Esophagus muscularis mucosa (tissue), 4 donors: Measurements from ENCODE around the gene CAPG. TPM values are rescaled to one million over a fixed set of nuclear protein-coding genes. Genes with fewer than 3 reads are reported as not detected.
"Not testable (repeated sequence)": the region's sequence is repeated elsewhere in the genome, so short reads cannot be mapped to it uniquely, and the experiment has no call there.

ENCODE experiments used
- DNase-seq: peaks from one replicate; pipeline ENCODE4 v3.0.0-alpha.2; 2017; ENCODE audit errors: extremely low spot score
- H3K27ac ChIP-seq, 4 donors: fragments of 200-600 bp; sonication (generic); replicated peaks in 1 of 4; 1 replicate in 3 of 4; 2 replicates in 1 of 4; pipeline ENCODE4 v1.5.1; 2016 to 2019; ENCODE audit warnings: mild to moderate bottlenecking in 1 of 4
- H3K27me3 ChIP-seq, 4 donors: fragments of 200-600 bp; sonication (generic); one replicate each; pipeline versions ENCODE4 v1.5.1 to v1.6.0; 2016 to 2019
- H3K36me3 ChIP-seq, 4 donors: fragments of 200-600 bp; sonication (generic); one replicate each; pipeline ENCODE4 v1.5.1; 2016 to 2019
- H3K4me1 ChIP-seq, 4 donors: fragments of 200-600 bp; sonication (generic); one replicate each; pipeline ENCODE4 v1.5.1; 2016 to 2019
- H3K4me3 ChIP-seq, 4 donors: fragments of 200-600 bp; sonication (generic); 1 replicate in 2 of 4; 2 replicates in 2 of 4; pipeline ENCODE4 v1.5.1; 2016 to 2019; ENCODE audit warnings: mild to moderate bottlenecking in 4 of 4, moderate library complexity in 1 of 4
- H3K9me3 ChIP-seq, 4 donors: fragments of 200-600 bp; sonication (generic); 1 replicate in 3 of 4; 2 replicates in 1 of 4; pipeline ENCODE4 v1.5.1; 2016 to 2019
- EP300 ChIP-seq: sonication (generic); formaldehyde crosslinking; IDR thresholded peaks from one replicate; pipeline ENCODE4 v1.6.1; 2017; ENCODE audit warnings: antibody characterized with exemption
- POLR2A ChIP-seq: fragments of 450-650 bp; IDR thresholded peaks from one replicate; pipeline ENCODE4 v1.6.1; 2017; ENCODE audit warnings: antibody characterized with exemption, moderate library complexity, mild to moderate bottlenecking, low read depth
- POLR2AphosphoS5 ChIP-seq, 2 donors: sonication (generic); formaldehyde crosslinking; IDR thresholded peaks; one replicate each; pipeline ENCODE4 v1.6.1; 2017; ENCODE audit warnings: antibody characterized with exemption in 2 of 2
- WGBS: methylation state at CpG from one replicate; pipeline ENCODE4 v1.1.5; 2018; 5-methylcytosine and 5-hydroxymethylcytosine counted together
- intact Hi-C: fragments of 100-400 bp; cut with DNase I; formaldehyde crosslinking; loops from one replicate; pipeline ENCODE4 v1.15.1; 2023
- total RNA-seq, 4 donors: library from RNA; depleted of rRNA; stranded (reverse); fragments of >200 nt; gene quantifications; one replicate each; pipeline versions ENCODE4 v1.1.0 to v1.2.1, GENCODE V29; 2016
- TF ChIP-seq, protein P1 (sequence below), 3 experiments: fragments of 200-600 bp in 2 of 3; fragments of 450-650 bp in 1 of 3; sonication (generic) in 2 of 3; IDR thresholded peaks; one replicate each; pipeline ENCODE4 v1.5.1; 2017 to 2019; ENCODE audit warnings: antibody characterized with exemption in 3 of 3, mild to moderate bottlenecking in 2 of 3, moderate library complexity in 1 of 3

Gene CAPG
- total RNA-seq, 4 donors from 2014 or later = 22.8 to 73.6 (median 30.8) TPM

- intact Hi-C loops = no loop called here
- no peaks in the 10 kb centered on the region for H3K27me3 ChIP-seq
- TF ChIP-seq POLR2AphosphoS5 (IDR thresholded peaks at IDR 0.05) (no peak), POLR2A (no peak), EP300 (no peak)
- TF ChIP-seq, protein P1, sequence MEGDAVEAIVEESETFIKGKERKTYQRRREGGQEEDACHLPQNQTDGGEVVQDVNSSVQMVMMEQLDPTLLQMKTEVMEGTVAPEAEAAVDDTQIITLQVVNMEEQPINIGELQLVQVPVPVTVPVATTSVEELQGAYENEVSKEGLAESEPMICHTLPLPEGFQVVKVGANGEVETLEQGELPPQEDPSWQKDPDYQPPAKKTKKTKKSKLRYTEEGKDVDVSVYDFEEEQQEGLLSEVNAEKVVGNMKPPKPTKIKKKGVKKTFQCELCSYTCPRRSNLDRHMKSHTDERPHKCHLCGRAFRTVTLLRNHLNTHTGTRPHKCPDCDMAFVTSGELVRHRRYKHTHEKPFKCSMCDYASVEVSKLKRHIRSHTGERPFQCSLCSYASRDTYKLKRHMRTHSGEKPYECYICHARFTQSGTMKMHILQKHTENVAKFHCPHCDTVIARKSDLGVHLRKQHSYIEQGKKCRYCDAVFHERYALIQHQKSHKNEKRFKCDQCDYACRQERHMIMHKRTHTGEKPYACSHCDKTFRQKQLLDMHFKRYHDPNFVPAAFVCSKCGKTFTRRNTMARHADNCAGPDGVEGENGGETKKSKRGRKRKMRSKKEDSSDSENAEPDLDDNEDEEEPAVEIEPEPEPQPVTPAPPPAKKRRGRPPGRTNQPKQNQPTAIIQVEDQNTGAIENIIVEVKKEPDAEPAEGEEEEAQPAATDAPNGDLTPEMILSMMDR (IDR thresholded peaks at IDR 0.05) = no peak
- no peaks in the 10 kb centered on the region for H3K4me1 ChIP-seq
- peaks cover 8 to 85% (median 40%) of the 10 kb centered on the region in 4 donors for H3K36me3 ChIP-seq
- no peak for DNase-seq
- no peaks in the 10 kb centered on the region for H3K9me3 ChIP-seq
- no peak overlapping the region for H3K4me3 ChIP-seq
- no peak overlapping the region for H3K27ac ChIP-seq
Measured at GRCh38 chr2:85368921-85369320, 41.2 kb downstream of the CAPG start.

GRCh38 chr2:85367180-85367579 is 43.0 kb downstream of the CAPG start:
- WGBS = 78% methylated on average over 5 of the region's 5 CpGs
- H3K36me3 ChIP-seq = peaks cover 23 to 88% (median 47%) of the 10 kb centered on the region in 4 donors

DNA sequence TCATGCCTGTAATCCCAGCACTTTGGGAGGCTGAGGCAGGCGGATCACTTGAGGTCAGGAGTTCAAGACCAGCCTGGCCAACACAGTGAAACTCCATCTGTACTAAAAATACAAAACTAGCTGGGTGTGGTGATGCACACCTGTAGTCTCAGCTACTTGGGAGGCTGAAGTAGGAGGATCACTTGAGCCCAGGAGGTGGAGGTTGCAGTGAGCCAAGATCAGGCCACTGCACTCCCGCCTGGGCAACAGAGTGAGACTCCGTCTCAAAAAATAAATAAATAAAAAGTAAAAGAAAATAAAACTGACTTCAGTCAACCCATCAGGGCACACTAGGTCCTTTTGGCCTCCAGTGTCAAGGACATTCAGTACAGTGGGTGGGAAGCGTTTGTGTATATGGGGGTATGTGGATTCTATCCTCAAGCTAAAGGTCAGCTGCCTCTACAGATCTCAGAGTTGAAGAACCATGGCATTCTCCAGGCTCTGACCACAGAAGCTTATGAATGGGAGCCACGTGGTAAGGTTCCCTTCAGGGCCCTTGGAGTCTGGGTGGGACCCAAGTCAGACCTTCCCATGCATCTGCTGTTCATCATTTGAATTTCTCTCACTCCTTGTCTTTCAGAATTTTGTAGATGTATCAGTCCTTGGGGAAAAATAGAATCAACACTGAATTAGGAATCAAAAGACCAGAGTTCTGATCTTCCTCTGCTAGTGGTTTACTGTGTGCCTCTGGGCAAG is 47.3 kb downstream of the CAPG start:
- H3K27ac ChIP-seq, DNase-seq, H3K27me3 ChIP-seq, intact Hi-C loops, H3K9me3 ChIP-seq, H3K4me3 ChIP-seq: not testable (repeated sequence)
- peaks cover 0 to 10% (median 9%) of the 10 kb centered on the region in 4 donors for H3K4me1 ChIP-seq
- 96% methylated on average over 5 of the region's 5 CpGs for WGBS
- H3K36me3 ChIP-seq = peaks cover 23 to 85% (median 54%) of the 10 kb centered on the region in 4 donors

More at GRCh38 chr2:85367180-85367579, 43.0 kb downstream of the CAPG start:
- Histone ChIP-seq H3K4me1 (no peaks in the 10 kb centered on the region), H3K27ac (no peak overlapping the region), H3K4me3 (no peak overlapping the region), H3K9me3 (no peaks in the 10 kb centered on the region), H3K27me3 (no peaks in the 10 kb centered on the region)
- DNase-seq = no peak
- intact Hi-C loops = no loop called here
- TF ChIP-seq POLR2AphosphoS5 (IDR thresholded peaks at IDR 0.05) (no peak), POLR2A (no peak), EP300 (no peak)
- TF ChIP-seq, protein P1 (IDR thresholded peaks at IDR 0.05) = no peak

DNA sequence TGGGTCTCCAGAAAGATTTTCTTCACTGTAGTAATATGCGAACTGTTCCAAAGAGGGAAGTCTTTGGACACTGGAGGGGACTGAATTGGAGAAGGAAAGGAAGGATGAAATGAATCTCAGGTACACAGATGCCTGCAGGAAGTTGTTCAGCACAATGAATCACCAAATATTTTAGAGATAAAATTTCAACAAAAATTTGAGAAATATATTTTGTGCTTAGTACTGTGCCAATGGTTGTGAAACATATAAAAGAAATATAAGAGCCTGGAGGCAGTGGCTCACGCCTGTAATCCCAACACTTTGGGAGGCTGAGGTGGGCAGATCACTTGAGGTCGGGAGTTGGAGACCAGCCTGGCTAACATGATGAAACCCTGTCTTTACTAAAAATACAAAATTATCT is 52.4 kb downstream of the CAPG start:
- no peak overlapping the region for H3K27ac ChIP-seq
- intact Hi-C loops = no loop called here
- WGBS = 91% methylated on average over 3 of the region's 3 CpGs
- H3K4me3 ChIP-seq = no peak overlapping the region
- H3K36me3 ChIP-seq = peaks cover 6 to 65% (median 55%) of the 10 kb centered on the region in 4 donors
- no peak for DNase-seq
- no peaks in the 10 kb centered on the region for H3K9me3 ChIP-seq
- H3K27me3 ChIP-seq = no peaks in the 10 kb centered on the region
- H3K4me1 ChIP-seq = peaks cover 20 to 50% (median 47%) of the 10 kb centered on the region in 4 donors
- TF ChIP-seq, protein P1 (IDR thresholded peaks at IDR 0.05) = no peak
- TF ChIP-seq POLR2AphosphoS5 (IDR thresholded peaks at IDR 0.05) = no peak
- no peak for TF ChIP-seq EP300
- TF ChIP-seq POLR2A = no peak

- 80% methylated on average over 2 of the region's 2 CpGs for WGBS
- H3K4me3 ChIP-seq = no peak overlapping the region
- H3K27me3 ChIP-seq = no peaks in the 10 kb centered on the region
- TF ChIP-seq POLR2AphosphoS5 (IDR thresholded peaks at IDR 0.05) (no peak), EP300 (no peak), POLR2A (no peak)
- TF ChIP-seq, protein P1 (IDR thresholded peaks at IDR 0.05) = no peak
- no peak overlapping the region for H3K27ac ChIP-seq
- H3K9me3 ChIP-seq = no peaks in the 10 kb centered on the region
- intact Hi-C loops = no loop called here
- H3K4me1 ChIP-seq = peaks cover 24 to 64% (median 53%) of the 10 kb centered on the region in 4 donors
- H3K36me3 ChIP-seq = peaks cover 0 to 61% (median 46%) of the 10 kb centered on the region in 4 donors
- DNase-seq = no peak
Measured at GRCh38 chr2:85356186-85356585, 54.0 kb downstream of the CAPG start.
